Measurements from ENCODE around the gene NF1.

GRCh38 chr17:31051506-31051905, 43.3 kb upstream of the NF1 start:
- TF ChIP-seq EP300 (IDR thresholded peaks at IDR 0.05; ENCODE audit: borderline replicate concordance in 1 of 2, low read depth in 1 of 2, low read length in 1 of 2) (no peak), PBX3 (IDR thresholded peaks at IDR 0.05) (no peak), CTCF (IDR thresholded peaks at IDR 0.05) (no peak), CHD2 (IDR thresholded peaks at IDR 0.05; ENCODE audit: low read length, partially characterized antibody) (no peak), YY1 (IDR thresholded peaks at IDR 0.05; ENCODE audit: low read depth) (no peak), JUND (IDR thresholded peaks at IDR 0.05) (no peak), REST (IDR thresholded peaks at IDR 0.05; ENCODE audit: low read depth, low read length) (no peak), RAD21 (IDR thresholded peaks at IDR 0.05; ENCODE audit: low read length) (no peak), ELF1 (IDR thresholded peaks at IDR 0.05) (no peak)
